OCI-LY1 (cell line): ENCODE measurements around the gene LARP6.

Experiments used
- H2AFZ ChIP-seq: fragments of 200-600 bp; sonication (generic), shearing (Covaris generic); 2 replicates; pipeline ENCODE4 v1.6.0; 2014; ENCODE audit warnings: antibody characterized with exemption, mild to moderate bottlenecking, low read length
- H3F3A ChIP-seq: fragments of 200-600 bp; sonication (generic), shearing (Covaris generic); 2 replicates; pipeline ENCODE4 v1.6.0; 2014; ENCODE audit warnings: mild to moderate bottlenecking, antibody characterized with exemption, low read length, moderate library complexity; ENCODE audit not compliant: insufficient read depth
- H3K27ac ChIP-seq: fragments of 200-600 bp; sonication (generic); 2 replicates; pipeline ENCODE4 v1.5.1; 2014; ENCODE audit warnings: low read length, mixed run types, mild to moderate bottlenecking, low read depth; ENCODE audit not compliant: poor library complexity, severe bottlenecking
- H3K27me3 ChIP-seq: fragments of 200-600 bp; sonication (generic); 2 replicates; pipeline ENCODE4 v1.6.0; 2014; ENCODE audit warnings: antibody characterized with exemption, mild to moderate bottlenecking, low read length, moderate library complexity; ENCODE audit not compliant: insufficient read depth
- H3K36me3 ChIP-seq: fragments of 200-600 bp; sonication (generic); 2 replicates; pipeline ENCODE4 v1.6.1; 2014; ENCODE audit warnings: mild to moderate bottlenecking, antibody characterized with exemption, low read length, moderate library complexity, mixed read lengths; ENCODE audit not compliant: insufficient read depth
- H3K4me1 ChIP-seq: fragments of 200-600 bp; sonication (generic); 2 replicates; pipeline ENCODE4 v1.5.1; 2014; ENCODE audit warnings: mild to moderate bottlenecking, low read length, moderate library complexity; ENCODE audit not compliant: insufficient read depth, severe bottlenecking
- H3K4me2 ChIP-seq: fragments of 200-600 bp; sonication (generic), shearing (Covaris generic); 2 replicates; pipeline ENCODE4 v1.6.1; 2014; ENCODE audit warnings: low read length
- H3K4me3 ChIP-seq: fragments of 200-600 bp; sonication (generic); 2 replicates; pipeline ENCODE4 v1.5.1; 2014; ENCODE audit warnings: low read length, low read depth, mild to moderate bottlenecking, mixed read lengths; ENCODE audit not compliant: poor library complexity, severe bottlenecking
- H3K79me2 ChIP-seq: fragments of 200-600 bp; shearing (Covaris generic); 2 replicates; pipeline ENCODE4 v1.6.1; 2016; ENCODE audit warnings: mixed run types, low read length, mixed read lengths; ENCODE audit not compliant: insufficient read depth
- H3K9ac ChIP-seq: fragments of 200-600 bp; sonication (generic), shearing (Covaris generic); 2 replicates; pipeline ENCODE4 v1.6.1; 2014; ENCODE audit warnings: mild to moderate bottlenecking, low read length, mixed read lengths
- H3K9me2 ChIP-seq: fragments of 200-600 bp; sonication (generic), shearing (Covaris generic); 2 replicates; pipeline ENCODE4 v1.6.1; 2014; ENCODE audit warnings: low read depth, mild to moderate bottlenecking, low read length, mixed read lengths
- H3K9me3 ChIP-seq: fragments of 200-600 bp; shearing (Covaris generic); 2 replicates; pipeline ENCODE4 v1.6.1; 2014; ENCODE audit warnings: low read length, mixed read lengths
- H4K20me1 ChIP-seq: fragments of 200-600 bp; sonication (generic), shearing (Covaris generic); 2 replicates; pipeline ENCODE4 v1.6.0; 2016; ENCODE audit warnings: mild to moderate bottlenecking, low read length; ENCODE audit not compliant: insufficient read depth
- CTCF ChIP-seq: fragments of 200-600 bp; sonication (generic), shearing (Covaris generic); IDR thresholded peaks from 2 replicates; pipeline ENCODE4 v1.5.1; 2017; ENCODE audit warnings: mild to moderate bottlenecking, antibody characterized with exemption, low read length, moderate library complexity, mixed read lengths
- EZH2 ChIP-seq: fragments of 200-600 bp; sonication (generic), shearing (Covaris generic); IDR thresholded peaks from 2 replicates; pipeline ENCODE4 v1.8.0; 2017; ENCODE audit warnings: borderline replicate concordance, mixed run types, mild to moderate bottlenecking, antibody characterized with exemption, low read length, moderate library complexity, mixed read lengths

The LARP6 gene

GRCh38 chr15:70870051-70870450 is 16.1 kb upstream of the LARP6 start:
- TF ChIP-seq EZH2 (no peak), CTCF (no peak)
- Histone ChIP-seq H4K20me1 (no peaks in the 10 kb centered on the region), H3F3A (no peaks in the 10 kb centered on the region), H3K4me1 (no peaks in the 10 kb centered on the region), H3K36me3 (no peaks in the 10 kb centered on the region), H3K4me3 (no peak overlapping the region), H3K27me3 (no peaks in the 10 kb centered on the region), H3K9ac (no peak overlapping the region), H3K9me3 (no peaks in the 10 kb centered on the region), H3K9me2 (no peaks in the 10 kb centered on the region), H3K4me2 (no peak overlapping the region), H2AFZ (no peak overlapping the region), H3K79me2 (no peaks in the 10 kb centered on the region), H3K27ac (no peak overlapping the region)

DNA sequence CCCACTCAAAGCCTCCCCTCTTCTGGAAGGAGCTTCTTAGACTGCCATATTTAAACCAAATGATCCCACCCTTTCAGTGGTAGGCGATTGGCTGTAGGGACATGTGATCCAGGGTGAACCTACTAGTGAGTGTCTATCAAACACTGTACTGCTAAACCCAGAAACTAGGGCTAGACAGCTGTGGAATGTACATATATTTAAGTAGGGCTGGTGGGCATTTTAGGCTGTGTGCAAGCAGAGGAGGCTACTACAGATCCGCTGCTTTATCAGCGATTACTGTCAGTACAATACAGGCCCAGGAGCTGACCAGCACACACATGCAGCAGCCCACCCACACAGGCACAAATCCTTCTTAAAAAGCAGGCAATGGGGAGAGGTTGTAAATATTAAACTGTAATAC is 15.4 kb upstream of the LARP6 start:
- Histone ChIP-seq H3K4me2 (no peak overlapping the region), H3K27ac (no peak overlapping the region)

DNA sequence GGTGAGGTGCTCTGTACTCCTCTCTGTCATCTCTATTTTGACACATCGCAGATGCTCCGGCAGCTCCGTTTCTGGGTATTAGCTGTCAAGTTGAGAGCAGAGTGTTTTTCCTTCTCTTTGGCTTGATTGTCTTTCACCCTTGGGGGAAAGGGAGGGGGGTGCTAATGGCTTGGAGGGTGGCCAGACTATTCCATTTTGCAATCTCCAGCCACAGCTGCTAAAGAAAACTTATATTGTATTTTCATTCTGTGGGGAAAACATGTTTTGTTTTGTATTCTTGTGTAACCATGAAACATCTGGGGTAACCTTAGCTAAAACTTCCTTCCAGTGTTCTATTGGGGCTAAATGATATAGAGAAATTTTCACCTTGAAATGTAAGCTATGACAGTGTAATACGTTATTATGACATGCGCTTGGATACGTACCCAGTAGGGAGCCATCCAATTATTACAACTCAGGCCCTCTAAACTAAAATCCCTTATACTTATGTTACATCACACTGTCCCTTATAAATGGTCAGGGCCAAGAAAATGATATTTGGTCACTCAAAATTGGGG is 14.0 kb upstream of the LARP6 start:
- TF ChIP-seq EZH2 (no peak), CTCF (no peak)
- Histone ChIP-seq H3K36me3 (no peaks in the 10 kb centered on the region), H3K4me3 (no peak overlapping the region), H3K27me3 (no peaks in the 10 kb centered on the region), H3F3A (no peaks in the 10 kb centered on the region), H3K9ac (no peak overlapping the region), H2AFZ (no peak overlapping the region), H3K9me3 (no peaks in the 10 kb centered on the region), H3K27ac (no peak overlapping the region), H3K79me2 (no peaks in the 10 kb centered on the region), H3K4me1 (no peaks in the 10 kb centered on the region), H4K20me1 (no peaks in the 10 kb centered on the region), H3K4me2 (no peak overlapping the region), H3K9me2 (no peaks in the 10 kb centered on the region)

More for the DNA sequence above, 15.4 kb upstream of the LARP6 start:
- no peaks in the 10 kb centered on the region for H3K4me1 ChIP-seq
- H3K4me3 ChIP-seq: no peak overlapping the region
- H3K9ac ChIP-seq: no peak overlapping the region
- no peaks in the 10 kb centered on the region for H3K9me3 ChIP-seq
- H4K20me1 ChIP-seq: no peaks in the 10 kb centered on the region
- no peaks in the 10 kb centered on the region for H3K36me3 ChIP-seq
- no peaks in the 10 kb centered on the region for H3K9me2 ChIP-seq
- H3K79me2 ChIP-seq: no peaks in the 10 kb centered on the region
- H2AFZ ChIP-seq: no peak overlapping the region
- no peaks in the 10 kb centered on the region for H3K27me3 ChIP-seq
- H3F3A ChIP-seq: no peaks in the 10 kb centered on the region
- no peak for TF ChIP-seq CTCF
- TF ChIP-seq EZH2: no peak
